ENCODE results near the gene CGB2. TPM values are rescaled to one million over a fixed set of nuclear protein-coding genes. Genes with fewer than 3 reads are reported as not detected.

CGB2 gene
- total RNA-seq, 1 donor from 2014 or later: not detected

GRCh38 chr19:49061445-49061844 lies 29.8 kb downstream of the CGB2 start:
- Histone ChIP-seq H3K27me3 (ENCODE audit: control insufficient read depth, insufficient read depth, low read length) (no peaks in the 10 kb centered on the region), H3K4me3 (ENCODE audit: low read depth, low read length) (no peak overlapping the region), H3K36me3 (ENCODE audit: control insufficient read depth, insufficient read depth, low read length) (peaks cover 2% of the 10 kb centered on the region)
- FAIRE-seq: no peak
- TF ChIP-seq, protein P1, sequence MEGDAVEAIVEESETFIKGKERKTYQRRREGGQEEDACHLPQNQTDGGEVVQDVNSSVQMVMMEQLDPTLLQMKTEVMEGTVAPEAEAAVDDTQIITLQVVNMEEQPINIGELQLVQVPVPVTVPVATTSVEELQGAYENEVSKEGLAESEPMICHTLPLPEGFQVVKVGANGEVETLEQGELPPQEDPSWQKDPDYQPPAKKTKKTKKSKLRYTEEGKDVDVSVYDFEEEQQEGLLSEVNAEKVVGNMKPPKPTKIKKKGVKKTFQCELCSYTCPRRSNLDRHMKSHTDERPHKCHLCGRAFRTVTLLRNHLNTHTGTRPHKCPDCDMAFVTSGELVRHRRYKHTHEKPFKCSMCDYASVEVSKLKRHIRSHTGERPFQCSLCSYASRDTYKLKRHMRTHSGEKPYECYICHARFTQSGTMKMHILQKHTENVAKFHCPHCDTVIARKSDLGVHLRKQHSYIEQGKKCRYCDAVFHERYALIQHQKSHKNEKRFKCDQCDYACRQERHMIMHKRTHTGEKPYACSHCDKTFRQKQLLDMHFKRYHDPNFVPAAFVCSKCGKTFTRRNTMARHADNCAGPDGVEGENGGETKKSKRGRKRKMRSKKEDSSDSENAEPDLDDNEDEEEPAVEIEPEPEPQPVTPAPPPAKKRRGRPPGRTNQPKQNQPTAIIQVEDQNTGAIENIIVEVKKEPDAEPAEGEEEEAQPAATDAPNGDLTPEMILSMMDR (IDR thresholded peaks at IDR 0.05; ENCODE audit: insufficient read depth, low read length, severe bottlenecking): no peak
- DNase-seq (ENCODE audit: low read depth): no peak

DNA sequence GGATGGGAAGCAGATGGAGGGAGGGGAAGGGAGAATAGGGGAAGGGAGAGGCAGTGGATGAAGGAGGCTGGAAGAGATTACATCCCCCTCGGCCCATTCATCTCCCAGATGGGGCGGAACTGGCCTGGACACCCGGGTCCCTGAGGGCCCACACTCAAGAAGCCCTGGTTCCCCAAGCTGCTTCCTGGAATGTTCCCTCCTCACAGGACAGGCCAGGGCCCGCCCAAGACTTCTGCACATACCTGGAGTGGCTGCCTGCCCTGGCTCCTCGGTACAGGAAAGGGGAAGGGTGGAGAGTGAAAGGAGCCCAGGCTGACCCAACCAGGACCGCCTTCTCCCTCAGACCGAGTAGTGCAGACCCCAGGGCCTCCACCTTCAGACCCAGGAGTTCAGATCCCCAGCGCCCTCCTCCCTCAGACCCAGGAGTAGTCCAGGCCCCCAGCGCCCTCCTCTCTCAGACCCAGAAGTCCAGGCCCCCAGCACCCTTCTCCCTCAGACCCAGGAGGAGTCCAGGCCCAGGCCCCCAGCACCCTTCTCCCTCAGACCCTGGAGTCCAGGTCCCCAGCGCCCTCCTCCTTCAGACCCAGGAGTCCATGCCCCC lies 32.4 kb downstream of the CGB2 start:
- FAIRE-seq: no peak
- TF ChIP-seq, protein P1 (IDR thresholded peaks at IDR 0.05; ENCODE audit: insufficient read depth, low read length, severe bottlenecking): no peak
- Histone ChIP-seq H3K27me3 (ENCODE audit: control insufficient read depth, insufficient read depth, low read length) (no peaks in the 10 kb centered on the region), H3K4me3 (ENCODE audit: low read depth, low read length) (peak overlapping the region; percentile 67), H3K36me3 (ENCODE audit: control insufficient read depth, insufficient read depth, low read length) (peaks cover 2% of the 10 kb centered on the region)
- DNase-seq (ENCODE audit: low read depth): peak; percentile 78

DNA sequence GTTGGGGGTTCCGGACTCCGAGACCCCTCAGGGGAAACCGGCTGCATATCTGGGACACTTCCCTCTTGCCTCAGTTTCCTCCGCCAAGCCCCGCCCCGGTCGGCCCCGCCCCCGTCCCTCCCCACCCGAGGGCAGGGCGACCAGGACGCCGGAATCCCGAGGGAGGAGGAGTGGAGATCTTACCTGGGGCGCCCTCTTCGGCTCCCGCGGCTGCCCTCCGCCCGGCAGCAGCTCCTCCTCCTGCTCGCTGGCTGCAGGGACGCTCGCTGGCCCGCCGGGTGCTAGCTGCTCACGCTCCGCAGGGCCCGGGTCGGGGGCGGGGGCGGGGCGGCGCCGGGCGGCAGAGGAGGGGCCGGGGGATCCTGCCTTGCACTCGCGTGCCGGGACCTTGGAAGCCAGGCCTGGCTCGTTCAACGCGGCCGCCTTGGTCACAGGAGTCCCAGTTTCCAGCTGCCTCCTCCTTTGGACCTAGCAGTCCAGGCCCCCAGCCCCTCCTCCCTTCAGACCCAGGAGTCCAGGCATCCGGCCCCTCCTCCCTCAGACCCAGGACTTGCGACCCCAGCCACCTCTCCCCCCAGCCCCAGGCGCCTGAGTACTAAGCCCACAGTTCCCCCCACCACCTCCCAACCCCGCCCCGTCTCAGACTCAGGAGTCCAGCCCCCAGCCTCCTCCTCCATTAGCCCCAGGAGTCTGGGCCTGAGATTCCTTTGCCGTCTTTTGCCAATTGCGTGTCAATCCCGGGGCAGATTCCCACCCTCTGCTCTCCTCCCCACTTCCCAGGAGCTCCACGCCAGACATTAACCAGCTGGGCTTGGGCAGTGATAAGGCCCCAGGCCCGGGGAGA lies 33.3 kb downstream of the CGB2 start, which contains the start of gene NTF4:
Gene NTF4 (minus strand): TSS at position 51 of the 844 bp plus-strand sequence. CDS start 2,821 bp downstream, outside the sequence.
- TF ChIP-seq, protein P1 (IDR thresholded peaks at IDR 0.05; ENCODE audit: insufficient read depth, low read length, severe bottlenecking): peak; percentile 17
- Histone ChIP-seq H3K27me3 (ENCODE audit: control insufficient read depth, insufficient read depth, low read length) (no peaks in the 10 kb centered on the region), H3K4me3 (ENCODE audit: low read depth, low read length) (peak within 1 kb of the TSS; percentile 67), H3K36me3 (ENCODE audit: control insufficient read depth, insufficient read depth, low read length) (peaks cover 2% of the 10 kb centered on the region)
- no peak for FAIRE-seq
- peak; percentile 47 for DNase-seq (ENCODE audit: low read depth)

GRCh38 chr19:49065905-49066512 lies 34.3 kb downstream of the CGB2 start:
- Histone ChIP-seq H3K27me3 (ENCODE audit: control insufficient read depth, insufficient read depth, low read length) (no peaks in the 10 kb centered on the region), H3K4me3 (ENCODE audit: low read depth, low read length) (no peak overlapping the region), H3K36me3 (ENCODE audit: control insufficient read depth, insufficient read depth, low read length) (peaks cover 2% of the 10 kb centered on the region)
- TF ChIP-seq, protein P1 (IDR thresholded peaks at IDR 0.05; ENCODE audit: insufficient read depth, low read length, severe bottlenecking): no peak
- DNase-seq (ENCODE audit: low read depth) (no peak), FAIRE-seq (no peak)

- TF ChIP-seq, protein P1 (IDR thresholded peaks at IDR 0.05; ENCODE audit: insufficient read depth, low read length, severe bottlenecking): no peak
- DNase-seq (ENCODE audit: low read depth) (no peak), FAIRE-seq (no peak)
- Histone ChIP-seq H3K27me3 (ENCODE audit: control insufficient read depth, insufficient read depth, low read length) (peaks cover 5% of the 10 kb centered on the region), H3K4me3 (ENCODE audit: low read depth, low read length) (no peak overlapping the region), H3K36me3 (ENCODE audit: control insufficient read depth, insufficient read depth, low read length) (no peaks in the 10 kb centered on the region)
Observed at GRCh38 chr19:49067554-49067953, 35.9 kb downstream of the CGB2 start.

All from bronchial epithelial cell (primary cell).